GM18951 (cell line): ENCODE data around the gene MBD3.

Source experiments
- POLR2A ChIP-seq: IDR thresholded peaks from 4 replicates; pipeline ENCODE4 v1.6.1; 2011; ENCODE audit warnings: mild to moderate bottlenecking; ENCODE audit not compliant: insufficient read length, insufficient read depth; ENCODE audit errors: extremely low read depth
- in situ Hi-C: fragments of 300-500 bp; cut with MboI; formaldehyde crosslinking; loops from one replicate; pipeline ENCODE4 v1.12.0; 2022; ENCODE audit warnings: low sequenced_read_pairs, mixed read lengths, inconsistent platforms; ENCODE audit not compliant: unreplicated experiment

Gene MBD3

DNA sequence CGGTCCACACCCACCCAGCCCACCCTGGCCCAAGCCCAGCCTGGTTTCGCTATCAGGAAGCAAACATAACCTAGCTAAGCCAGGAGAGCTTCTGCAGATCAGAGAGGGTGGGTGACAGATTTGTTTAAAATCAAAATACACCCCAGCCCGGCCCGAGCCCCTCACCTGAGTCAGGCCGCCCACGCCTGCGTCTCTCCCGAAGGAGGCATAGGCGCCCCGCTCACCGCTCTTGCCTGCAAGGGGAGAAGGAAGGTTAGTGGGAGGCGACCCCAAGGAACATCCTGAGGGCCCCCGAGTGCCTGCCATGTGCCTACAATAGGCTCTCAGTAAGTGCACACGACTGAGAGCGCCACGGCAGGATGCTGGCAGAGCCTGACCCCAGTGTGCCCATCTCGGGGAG lies 34.5 kb upstream of the MBD3 start:
- in situ Hi-C loops, result no loop called here
- TF ChIP-seq POLR2A, result no peak

DNA sequence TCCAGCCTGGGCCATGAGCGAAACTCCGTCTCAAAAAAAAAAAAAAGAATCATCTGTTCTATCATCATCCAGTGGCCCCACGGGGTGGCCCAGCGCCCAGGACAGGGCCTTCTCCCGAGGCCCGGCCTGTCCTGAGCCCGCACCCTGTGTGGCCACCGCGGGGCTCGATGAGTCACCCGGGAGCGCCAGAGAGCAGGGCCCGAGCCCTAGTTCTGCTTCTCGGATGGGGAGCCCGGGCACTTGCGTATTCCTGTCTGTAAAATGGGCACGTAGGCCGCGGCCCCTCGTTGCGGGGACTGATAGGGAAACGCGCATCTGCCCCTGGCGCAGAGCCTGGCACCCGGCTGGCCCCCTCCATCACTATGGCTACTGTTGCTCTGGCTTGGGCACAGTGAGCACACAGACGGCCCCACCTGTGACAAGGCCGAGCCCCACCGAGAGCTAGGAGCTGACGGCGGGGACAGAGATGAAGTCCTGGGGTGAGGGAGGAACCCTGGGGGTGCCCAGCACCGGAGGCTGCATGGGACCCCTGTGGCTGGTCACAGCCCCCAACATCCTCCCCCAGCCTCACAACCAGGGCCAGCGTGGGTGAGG lies 33.8 kb upstream of the MBD3 start:
- TF ChIP-seq POLR2A, result no peak
- in situ Hi-C loops, result no loop called here

DNA sequence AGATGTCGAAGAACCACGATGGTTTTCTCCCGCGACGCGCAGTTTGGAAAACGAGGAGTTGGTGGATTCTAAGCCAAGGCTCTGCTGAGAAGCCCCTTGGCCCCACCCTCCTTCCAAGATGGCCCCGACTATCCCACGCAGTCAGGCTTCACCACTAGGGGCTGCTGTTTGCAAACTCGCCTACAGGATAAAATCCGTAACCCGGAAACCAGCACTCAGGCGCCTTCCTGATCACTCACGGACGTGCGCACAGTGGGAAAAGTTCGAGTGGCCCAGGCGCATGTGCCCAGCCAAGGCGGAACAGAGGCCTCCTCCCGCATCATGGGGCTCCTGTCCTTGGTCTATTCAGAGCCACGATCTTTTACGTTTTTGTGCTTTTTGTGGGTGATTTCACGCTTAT lies 31.8 kb upstream of the MBD3 start:
- in situ Hi-C loops, result no loop called here
- TF ChIP-seq POLR2A, result no peak

DNA sequence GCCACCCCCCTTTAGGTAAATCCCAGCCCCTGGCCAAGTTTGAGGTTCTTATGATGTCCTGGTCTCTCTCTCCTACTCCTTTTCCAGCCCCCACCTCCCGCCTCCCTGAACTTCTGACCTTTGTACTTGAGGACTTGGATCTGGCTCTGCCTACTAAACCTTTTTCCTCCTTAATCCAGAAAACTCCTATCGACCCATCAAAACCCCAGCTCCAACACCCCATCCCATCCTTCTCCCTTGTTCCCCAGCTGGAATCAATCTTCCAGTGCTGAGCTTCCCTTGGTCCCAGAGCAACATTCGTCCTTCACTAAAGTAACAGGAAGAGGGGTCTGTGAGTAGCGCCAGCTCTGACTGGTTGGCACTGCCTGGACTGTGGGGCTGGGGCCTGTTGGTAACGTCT lies 29.9 kb upstream of the MBD3 start:
- in situ Hi-C loops, result no loop called here
- no peak for TF ChIP-seq POLR2A

DNA sequence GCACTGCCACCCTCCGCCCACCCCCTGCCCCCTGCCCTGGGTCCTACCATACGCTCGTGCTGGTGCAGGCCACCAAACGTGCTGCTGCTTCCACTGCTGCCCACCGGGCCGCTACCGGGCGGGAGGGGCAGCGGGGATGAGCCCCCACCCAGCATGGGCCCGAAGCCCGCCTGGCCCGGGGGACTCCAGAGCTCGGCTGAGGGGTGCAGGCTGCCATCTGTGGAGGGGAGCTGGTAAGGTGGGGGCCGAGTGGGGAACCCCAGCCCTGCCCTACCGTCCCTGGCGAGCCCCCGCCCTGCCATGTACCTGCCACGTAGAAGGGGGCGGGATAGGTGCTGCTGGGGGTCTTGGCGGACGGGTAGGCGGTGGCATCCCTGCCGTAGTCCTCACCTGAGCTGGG lies 29.3 kb upstream of the MBD3 start:
- peak; percentile 19 for TF ChIP-seq POLR2A
- in situ Hi-C loops, result no loop called here

DNA sequence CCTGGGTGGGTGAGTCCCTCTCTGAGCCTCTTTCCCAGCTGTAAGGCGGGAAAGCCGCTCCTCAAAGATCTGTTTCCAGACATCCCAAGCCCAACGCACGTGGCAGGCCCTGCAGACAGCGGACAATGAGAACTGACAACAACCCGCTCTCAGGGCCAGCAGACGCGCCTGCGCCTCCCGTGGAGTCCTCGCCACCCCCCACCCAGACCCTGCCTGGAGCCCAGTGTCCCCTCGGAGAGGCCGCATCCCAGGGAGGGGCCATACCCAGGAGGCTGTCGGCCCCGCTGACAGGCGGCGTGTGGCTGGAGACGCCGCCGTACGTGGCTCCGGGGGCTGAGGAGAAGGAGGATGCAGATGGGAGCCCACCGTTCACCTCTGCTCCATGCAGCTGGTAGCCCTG lies 28.9 kb upstream of the MBD3 start:
- in situ Hi-C loops, result no loop called here
- TF ChIP-seq POLR2A, result no peak

DNA sequence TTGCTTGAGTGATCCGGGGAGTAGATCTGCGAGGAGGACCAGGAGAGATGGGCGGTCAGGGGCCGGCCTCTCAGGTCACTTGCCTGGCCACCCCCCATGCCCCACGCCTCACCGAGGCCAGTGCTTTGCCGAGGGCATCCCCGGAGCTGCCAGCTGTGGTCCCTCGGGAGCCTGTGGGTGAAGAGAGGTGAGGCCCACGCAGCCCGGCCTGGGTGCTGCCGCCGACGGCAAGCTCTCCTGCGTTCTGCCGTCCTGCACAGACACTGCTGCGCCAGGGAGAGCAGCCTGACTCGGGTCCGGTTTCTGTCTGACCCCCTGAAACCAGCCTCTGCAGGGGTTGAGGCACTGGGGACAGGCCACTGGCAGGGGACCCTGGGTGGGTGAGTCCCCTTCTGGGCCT lies 28.4 kb upstream of the MBD3 start:
- in situ Hi-C loops, result no loop called here
- no peak for TF ChIP-seq POLR2A

DNA sequence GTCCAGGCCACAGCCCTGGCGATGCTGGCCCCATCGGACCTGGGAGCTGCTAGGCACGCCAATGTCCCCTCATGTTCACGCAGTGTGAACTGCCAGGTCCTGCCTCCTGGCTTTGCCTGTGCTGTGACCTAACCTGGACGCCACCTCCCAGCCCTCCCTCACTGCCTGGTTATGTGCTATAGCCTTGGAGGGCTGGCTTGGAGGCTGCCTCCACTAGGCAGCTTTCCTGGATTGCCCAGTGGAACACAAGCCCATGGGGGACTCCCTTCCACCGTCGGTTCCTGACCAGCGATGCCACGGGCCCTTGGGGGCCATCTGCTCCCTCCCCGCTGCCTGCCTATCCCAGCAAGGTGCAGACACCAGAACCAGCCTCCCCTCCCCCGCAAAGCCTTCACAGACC lies 27.8 kb upstream of the MBD3 start:
- TF ChIP-seq POLR2A, result no peak
- in situ Hi-C loops, result no loop called here

GRCh38 chr19:1619703-1620102 lies 27.0 kb upstream of the MBD3 start:
- no peak for TF ChIP-seq POLR2A
- in situ Hi-C loops, result no loop called here

DNA sequence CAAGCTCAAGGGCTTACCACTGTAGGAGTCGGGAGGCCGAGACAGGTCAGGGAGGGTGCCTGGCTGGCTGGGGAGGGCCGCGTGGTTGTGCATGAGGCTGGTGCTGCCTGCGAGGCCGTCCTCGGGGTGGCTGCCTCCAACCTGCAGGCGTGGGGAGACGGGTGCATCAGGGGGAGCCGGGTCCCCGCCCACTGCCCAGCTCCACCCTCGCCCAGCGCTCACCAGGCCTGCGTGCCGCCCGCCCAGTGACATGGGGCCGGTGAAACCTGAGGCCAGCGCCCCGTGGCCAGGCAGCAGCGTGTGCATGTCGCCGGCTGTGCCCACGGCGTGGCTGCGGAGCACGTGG lies 26.4 kb upstream of the MBD3 start:
- in situ Hi-C loops, result no loop called here
- TF ChIP-seq POLR2A, result no peak

GRCh38 chr19:1618157-1619093 lies 25.8 kb upstream of the MBD3 start:
- in situ Hi-C loops, result no loop called here
- TF ChIP-seq POLR2A, result no peak

- in situ Hi-C loops, result no loop called here
- TF ChIP-seq POLR2A, result no peak
Measured at GRCh38 chr19:1616875-1617274, 24.2 kb upstream of the MBD3 start.

DNA sequence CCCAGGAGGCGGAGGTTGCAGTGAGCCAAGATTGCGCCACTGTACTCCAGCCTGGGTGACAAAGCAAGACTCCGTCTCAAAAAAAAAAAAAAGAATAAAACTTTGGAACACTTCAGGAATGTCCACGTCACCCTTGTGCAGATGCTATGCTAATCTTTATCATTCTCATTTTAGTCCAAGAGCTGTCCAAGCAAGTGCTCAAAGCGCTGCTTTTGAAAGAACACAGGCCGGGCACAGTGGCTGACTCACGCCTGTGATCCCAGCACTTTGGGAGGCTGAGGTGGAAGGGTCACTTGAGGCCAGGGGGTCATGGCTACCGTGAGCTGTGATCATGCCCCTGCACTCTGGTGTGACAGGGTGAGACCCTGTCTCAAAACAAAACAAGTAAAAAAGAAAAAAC lies 23.7 kb upstream of the MBD3 start:
- no peak for TF ChIP-seq POLR2A
- in situ Hi-C loops, result no loop called here

DNA sequence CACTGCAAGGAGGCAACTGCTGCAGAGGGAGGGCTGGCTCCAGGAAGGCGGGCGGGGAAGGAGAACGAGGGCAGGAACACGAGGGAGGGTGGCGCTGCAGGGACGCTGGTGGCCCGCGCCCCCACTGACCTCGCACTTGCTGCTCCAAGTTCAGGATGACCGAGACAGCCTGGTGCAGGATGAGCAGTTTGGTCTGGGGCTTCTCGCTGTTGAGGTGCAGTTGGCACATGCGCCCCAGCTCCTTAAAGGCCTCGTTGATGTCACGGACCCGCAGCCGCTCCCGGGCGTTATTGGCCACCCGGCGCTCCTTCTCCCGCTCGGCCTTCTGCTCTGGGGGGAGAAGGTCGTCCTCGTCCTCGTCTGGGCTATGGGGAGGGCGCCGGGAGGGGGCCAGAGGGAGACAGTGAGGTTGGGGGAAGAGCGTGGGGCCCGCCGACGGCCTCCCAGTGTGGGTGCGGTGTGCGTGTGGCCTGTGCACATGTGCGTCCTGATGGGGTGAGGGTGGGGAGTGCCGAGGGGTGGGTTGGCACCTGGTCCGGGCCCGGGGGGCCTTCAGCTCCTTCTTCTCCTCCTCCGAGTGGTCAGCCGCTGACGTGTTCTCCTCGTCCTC lies 22.6 kb upstream of the MBD3 start:
- no peak for TF ChIP-seq POLR2A
- in situ Hi-C loops, result no loop called here
